Measurements from ENCODE around the gene PRSS35. TPM values are rescaled to one million over a fixed set of nuclear protein-coding genes. Genes with fewer than 3 reads are reported as not detected.

Gene PRSS35
- total and polyA plus RNA-seq, 2 experiments from 2014 or later, result not detected

DNA sequence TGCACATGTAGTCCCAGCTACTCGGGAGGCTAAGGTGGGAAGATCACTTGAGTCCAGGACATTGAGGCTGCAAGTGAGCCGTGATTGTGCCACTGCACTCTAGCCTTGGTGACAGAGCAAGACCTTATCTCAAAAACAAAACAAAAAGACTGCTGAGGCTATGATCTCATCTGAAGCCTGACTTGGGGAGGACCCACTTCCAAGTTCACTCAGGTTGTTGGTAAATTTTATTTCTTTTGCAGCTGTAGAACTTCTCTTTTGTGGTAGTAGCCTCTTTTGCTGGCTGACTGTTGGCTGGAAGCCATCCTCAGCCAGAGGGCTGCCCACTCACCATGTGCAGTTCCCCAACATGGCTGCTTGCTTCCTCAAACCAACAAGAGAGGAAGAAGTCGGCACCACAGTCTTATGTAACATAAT lies 44.7 kb upstream of the PRSS35 start:
- no peaks in the 10 kb centered on the region for H3K36me3 ChIP-seq (ENCODE audit: low read depth)
- H3K79me2 ChIP-seq (ENCODE audit: insufficient read depth), result no peaks in the 10 kb centered on the region
- in situ Hi-C loops (cut with MboI), result no loop called here
- H4K20me1 ChIP-seq (ENCODE audit: insufficient read depth), result no peaks in the 10 kb centered on the region
- H2AFZ ChIP-seq, result no peak overlapping the region
- H3K9me3 ChIP-seq (ENCODE audit: low read depth), result no peaks in the 10 kb centered on the region
- no peaks in the 10 kb centered on the region for H3K4me1 ChIP-seq (ENCODE audit: insufficient read depth)
- no peak overlapping the region for H3K4me2 ChIP-seq (ENCODE audit: unreplicated experiment)
- TF ChIP-seq EZH2 (IDR thresholded peaks at IDR 0.05; ENCODE audit: insufficient read depth, poor library complexity, severe bottlenecking) (no peak), EZH2phosphoT487 (IDR thresholded peaks at IDR 0.05; ENCODE audit: insufficient read depth, low read depth) (no peak)
- no peaks in the 10 kb centered on the region for H3K9me2 ChIP-seq (ENCODE audit: insufficient read depth)
- no peaks in the 10 kb centered on the region for H3F3A ChIP-seq (ENCODE audit: insufficient read depth)
- H3K4me3 ChIP-seq, result no peak overlapping the region
- no peaks in the 10 kb centered on the region for H3K27me3 ChIP-seq (replicated peaks; ENCODE audit: insufficient read depth)
- H3K27ac ChIP-seq, result no peak overlapping the region
- no peak for DNase-seq
- WGBS, 2 experiments (ENCODE audit: low coverage in 1 of 2, low lambda C conversion rate in 2 of 2, missing lambda C conversion rate in 2 of 2), result 34 to 41% methylated on average over 3 of the region's 3 CpGs
- no peak overlapping the region for H3K9ac ChIP-seq

GRCh38 chr6:83470001-83470400 lies 42.3 kb upstream of the PRSS35 start:
- H3K9ac ChIP-seq, result no peak overlapping the region
- no peak for DNase-seq
- TF ChIP-seq EZH2 (IDR thresholded peaks at IDR 0.05; ENCODE audit: insufficient read depth, poor library complexity, severe bottlenecking), result no peak
- TF ChIP-seq EZH2phosphoT487 (IDR thresholded peaks at IDR 0.05; ENCODE audit: insufficient read depth, low read depth), result no peak
- in situ Hi-C loops (cut with MboI), result no loop called here
- no peak overlapping the region for H2AFZ ChIP-seq
- no peaks in the 10 kb centered on the region; the same call in 1 of the 2 replicates for H3K27me3 ChIP-seq (replicated peaks; ENCODE audit: insufficient read depth)
- no peaks in the 10 kb centered on the region for H3K79me2 ChIP-seq (ENCODE audit: insufficient read depth)
- H3K9me3 ChIP-seq (ENCODE audit: low read depth), result no peaks in the 10 kb centered on the region
- no peaks in the 10 kb centered on the region for H3K36me3 ChIP-seq (ENCODE audit: low read depth)
- WGBS, 2 experiments (ENCODE audit: low coverage in 1 of 2, low lambda C conversion rate in 2 of 2, missing lambda C conversion rate in 2 of 2), result 70 to 73% methylated on average over 4 of the region's 4 CpGs
- H3K4me3 ChIP-seq, result no peak overlapping the region
- H3K27ac ChIP-seq, result no peak overlapping the region
- H4K20me1 ChIP-seq (ENCODE audit: insufficient read depth), result no peaks in the 10 kb centered on the region
- H3F3A ChIP-seq (ENCODE audit: insufficient read depth), result no peaks in the 10 kb centered on the region
- H3K4me2 ChIP-seq (ENCODE audit: unreplicated experiment), result no peak overlapping the region
- no peaks in the 10 kb centered on the region for H3K9me2 ChIP-seq (ENCODE audit: insufficient read depth)
- no peaks in the 10 kb centered on the region for H3K4me1 ChIP-seq (ENCODE audit: insufficient read depth)

GRCh38 chr6:83470587-83470986 lies 41.7 kb upstream of the PRSS35 start:
- no peaks in the 10 kb centered on the region for H3K9me3 ChIP-seq (ENCODE audit: low read depth)
- DNase-seq, result no peak
- TF ChIP-seq EZH2 (IDR thresholded peaks at IDR 0.05; ENCODE audit: insufficient read depth, poor library complexity, severe bottlenecking), result no peak
- no peak overlapping the region for H3K4me3 ChIP-seq
- no peak overlapping the region for H3K27ac ChIP-seq
- H3K9me2 ChIP-seq (ENCODE audit: insufficient read depth), result no peaks in the 10 kb centered on the region
- H4K20me1 ChIP-seq (ENCODE audit: insufficient read depth), result no peaks in the 10 kb centered on the region
- no peaks in the 10 kb centered on the region for H3F3A ChIP-seq (ENCODE audit: insufficient read depth)
- H3K9ac ChIP-seq, result no peak overlapping the region
- WGBS, 2 experiments (ENCODE audit: low coverage in 1 of 2, low lambda C conversion rate in 2 of 2, missing lambda C conversion rate in 2 of 2), result 65 to 71% methylated on average over 3 of the region's 3 CpGs
- no peak overlapping the region for H3K4me2 ChIP-seq (ENCODE audit: unreplicated experiment)
- H3K79me2 ChIP-seq (ENCODE audit: insufficient read depth), result no peaks in the 10 kb centered on the region
- no peaks in the 10 kb centered on the region for H3K36me3 ChIP-seq (ENCODE audit: low read depth)
- in situ Hi-C loops (cut with MboI), result no loop called here
- no peaks in the 10 kb centered on the region for H3K4me1 ChIP-seq (ENCODE audit: insufficient read depth)
- H2AFZ ChIP-seq, result no peak overlapping the region
- no peaks in the 10 kb centered on the region; the same call in 1 of the 2 replicates for H3K27me3 ChIP-seq (replicated peaks; ENCODE audit: insufficient read depth)

DNA sequence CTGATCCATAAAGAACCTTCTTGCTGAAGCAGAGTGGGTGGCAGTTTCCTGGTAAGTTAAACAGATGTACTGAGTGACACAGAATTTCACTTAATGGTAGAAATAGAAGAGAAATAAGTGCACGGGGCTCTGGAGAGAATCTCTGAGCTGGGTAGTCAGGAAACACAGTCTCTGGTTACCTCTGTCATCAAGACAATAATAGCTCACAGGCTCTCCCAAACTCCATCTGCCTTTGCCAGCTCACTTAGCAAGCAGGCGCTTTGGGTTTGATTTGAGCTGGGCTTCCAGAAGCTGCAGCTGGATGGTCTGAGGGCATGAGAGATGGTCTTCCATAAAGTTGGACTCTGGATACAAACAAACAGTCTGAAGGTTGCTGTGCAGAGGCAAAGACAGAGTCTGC lies 39.6 kb upstream of the PRSS35 start:
- no peaks in the 10 kb centered on the region for H3K4me1 ChIP-seq (ENCODE audit: insufficient read depth)
- WGBS, 2 experiments (ENCODE audit: low coverage in 1 of 2, low lambda C conversion rate in 2 of 2, missing lambda C conversion rate in 2 of 2), result 46 to 52% methylated on average over 2 of the region's 2 CpGs
- H3K79me2 ChIP-seq (ENCODE audit: insufficient read depth), result no peaks in the 10 kb centered on the region
- H3K9me2 ChIP-seq (ENCODE audit: insufficient read depth), result no peaks in the 10 kb centered on the region
- no peak overlapping the region for H3K4me3 ChIP-seq
- H3K36me3 ChIP-seq (ENCODE audit: low read depth), result no peaks in the 10 kb centered on the region
- H3K9ac ChIP-seq, result no peak overlapping the region
- H4K20me1 ChIP-seq (ENCODE audit: insufficient read depth), result no peaks in the 10 kb centered on the region
- no peak for DNase-seq
- in situ Hi-C loops (cut with MboI), result no loop called here
- TF ChIP-seq EZH2phosphoT487 (IDR thresholded peaks at IDR 0.05; ENCODE audit: insufficient read depth, low read depth) (no peak), EZH2 (IDR thresholded peaks at IDR 0.05; ENCODE audit: insufficient read depth, poor library complexity, severe bottlenecking) (no peak)
- H3K4me2 ChIP-seq (ENCODE audit: unreplicated experiment), result no peak overlapping the region
- no peaks in the 10 kb centered on the region for H3K9me3 ChIP-seq (ENCODE audit: low read depth)
- H3K27ac ChIP-seq, result no peak overlapping the region
- H3F3A ChIP-seq (ENCODE audit: insufficient read depth), result no peaks in the 10 kb centered on the region
- no peaks in the 10 kb centered on the region; the same call in 1 of the 2 replicates for H3K27me3 ChIP-seq (replicated peaks; ENCODE audit: insufficient read depth)
- H2AFZ ChIP-seq, result no peak overlapping the region

DNA sequence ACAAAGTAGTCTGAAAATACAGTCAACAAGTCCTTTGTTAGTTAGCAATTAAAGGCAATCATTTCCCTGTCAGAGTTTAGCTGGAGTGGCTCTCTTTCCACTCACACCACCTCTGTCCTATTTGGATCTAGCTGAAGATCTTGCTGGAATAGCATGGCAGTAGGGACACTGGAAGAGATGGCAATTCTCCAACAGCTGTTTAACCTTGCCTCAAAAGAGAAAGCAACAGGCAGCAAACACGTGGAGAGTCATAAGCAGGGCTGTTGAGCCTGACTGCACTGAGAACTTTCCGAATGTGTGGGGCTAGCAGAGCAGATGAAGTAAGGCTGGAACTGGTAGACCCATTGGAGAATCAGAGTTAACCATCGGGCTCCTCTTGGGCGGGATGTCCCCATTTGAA lies 38.0 kb upstream of the PRSS35 start:
- Histone ChIP-seq H3K4me1 (ENCODE audit: insufficient read depth) (no peaks in the 10 kb centered on the region), H3K4me2 (ENCODE audit: unreplicated experiment) (no peak overlapping the region), H3K9me2 (ENCODE audit: insufficient read depth) (no peaks in the 10 kb centered on the region), H3K4me3 (no peak overlapping the region), H2AFZ (no peak overlapping the region), H3K27me3 (replicated peaks; ENCODE audit: insufficient read depth) (no peaks in the 10 kb centered on the region; the same call in 1 of the 2 replicates), H3K36me3 (ENCODE audit: low read depth) (no peaks in the 10 kb centered on the region), H4K20me1 (ENCODE audit: insufficient read depth) (no peaks in the 10 kb centered on the region), H3K9ac (no peak overlapping the region), H3F3A (ENCODE audit: insufficient read depth) (no peaks in the 10 kb centered on the region), H3K79me2 (ENCODE audit: insufficient read depth) (no peaks in the 10 kb centered on the region), H3K9me3 (ENCODE audit: low read depth) (no peaks in the 10 kb centered on the region), H3K27ac (no peak overlapping the region)
- TF ChIP-seq EZH2 (IDR thresholded peaks at IDR 0.05; ENCODE audit: insufficient read depth, poor library complexity, severe bottlenecking) (no peak), EZH2phosphoT487 (IDR thresholded peaks at IDR 0.05; ENCODE audit: insufficient read depth, low read depth) (no peak)
- no peak for DNase-seq
- in situ Hi-C loops (cut with MboI), result no loop called here
- WGBS, 2 experiments (ENCODE audit: low coverage in 1 of 2, low lambda C conversion rate in 2 of 2, missing lambda C conversion rate in 2 of 2), result 46 to 56% methylated on average over 4 of the region's 4 CpGs

Data from GM23248 (cell line).